Gastrocnemius medialis (tissue), 4 donors: ENCODE results near the gene RREB1.

Experiments used
- CTCF ChIP-seq, 5 experiments: fragments of 450-650 bp in 3 of 5; fragments of 200-600 bp in 2 of 5; sonication (generic) in 2 of 5; IDR thresholded peaks in 4 of 5; conservative IDR thresholded peaks in 1 of 5; 1 replicate in 4 of 5; 2 replicates in 1 of 5; pipeline ENCODE4 v1.5.1; 2016 to 2019; ENCODE audit warnings: antibody characterized with exemption in 5 of 5, mild to moderate bottlenecking in 3 of 5, moderate library complexity in 3 of 5
- POLR2A ChIP-seq, 2 donors: fragments of 450-650 bp; IDR thresholded peaks; one replicate each; pipeline ENCODE4 v1.6.1; 2017; ENCODE audit warnings: antibody characterized with exemption in 2 of 2, mild to moderate bottlenecking in 2 of 2, moderate library complexity in 2 of 2

DNA sequence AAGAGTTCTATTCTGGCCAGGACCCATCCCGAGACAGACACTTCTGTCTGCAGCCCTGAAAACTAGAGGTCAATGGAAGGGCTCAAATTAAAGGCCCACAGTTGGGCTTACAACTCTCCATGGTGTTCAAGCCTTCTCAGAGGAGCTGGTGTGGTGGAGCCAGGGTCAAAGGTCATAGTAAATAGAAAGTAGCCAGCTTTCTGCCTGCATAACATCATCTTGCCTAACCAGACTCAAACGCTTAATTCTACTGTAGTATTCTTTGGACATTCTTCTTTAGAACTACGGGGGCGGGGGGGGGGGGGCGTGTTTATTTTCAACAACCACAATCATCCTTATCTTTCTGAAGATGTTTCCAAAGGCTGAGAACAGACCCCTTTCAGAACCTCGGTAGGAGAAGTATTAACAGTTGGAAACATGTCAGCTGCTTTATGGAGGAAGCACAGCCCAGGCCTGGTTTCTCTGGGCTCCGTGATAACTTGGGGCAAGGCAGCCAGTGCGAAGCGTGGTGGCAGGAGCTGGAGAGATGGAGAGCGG lies 1.5 kb upstream of the RREB1 start:
- no peak for TF ChIP-seq POLR2A (IDR thresholded peaks at IDR 0.05)
- no peak for TF ChIP-seq CTCF (IDR thresholded peaks at IDR 0.05 in 4 of 5, conservative IDR thresholded peaks at IDR 0.05 in 1 of 5)
